ENCODE data around the gene SLC9A8. TPM values are rescaled to one million over a fixed set of nuclear protein-coding genes. Genes with fewer than 3 reads are reported as not detected.

Gene SLC9A8
- total RNA-seq, 1 donor from 2014 or later, result 6.2 TPM

DNA sequence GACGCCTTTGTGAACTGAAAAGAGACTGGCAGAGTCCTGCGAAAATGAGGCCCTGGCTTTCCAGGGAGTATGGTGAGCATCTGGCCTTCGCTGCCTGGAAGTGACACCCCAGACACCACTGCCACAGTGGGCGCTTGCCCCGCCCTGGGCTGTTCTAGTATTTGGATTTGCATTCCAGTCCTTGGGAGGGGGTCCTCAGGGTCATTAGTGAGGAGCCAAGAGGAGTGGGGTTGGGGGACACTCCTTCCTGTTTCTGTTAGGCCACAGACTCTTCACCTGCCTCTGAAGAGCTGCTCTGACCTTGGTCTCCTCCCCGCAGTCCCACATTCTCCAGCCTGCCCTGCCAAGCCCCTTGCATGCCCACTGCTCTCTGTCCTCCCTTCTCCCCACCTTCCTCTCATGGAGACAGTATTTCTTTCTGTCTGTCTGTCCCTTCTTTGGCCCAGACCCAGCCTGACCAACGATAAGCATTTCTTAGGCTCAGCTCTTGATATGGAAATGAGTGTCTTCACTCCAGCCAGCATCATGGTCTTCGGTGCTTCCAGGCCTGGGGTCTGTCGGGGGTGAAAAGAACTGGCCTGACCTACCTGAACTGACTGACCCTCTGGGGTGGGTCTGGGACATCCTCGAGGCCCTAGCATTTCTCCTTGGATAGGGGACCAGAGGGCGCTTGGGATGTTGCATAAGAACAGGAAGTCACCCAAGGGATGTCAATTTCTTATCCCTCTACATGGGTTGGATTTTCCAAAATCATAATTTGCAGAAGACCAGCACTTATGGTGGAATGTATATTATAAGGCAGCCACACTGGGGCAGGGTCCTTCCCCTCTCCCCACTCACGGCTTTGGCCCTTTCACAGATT lies 19.4 kb downstream of the SLC9A8 start:
- no peak for DNase-seq (ENCODE audit: low read depth)
- Mint-ChIP-seq H3K27me3 (ENCODE audit: low read depth, unreplicated experiment) (no peaks in the 10 kb centered on the region), H3K9me3 (ENCODE audit: unreplicated experiment) (no peaks in the 10 kb centered on the region), H3K27ac (ENCODE audit: unreplicated experiment) (no peak overlapping the region), H3K4me1 (ENCODE audit: low read depth, unreplicated experiment) (no peaks in the 10 kb centered on the region), H3K36me3 (ENCODE audit: low read depth, unreplicated experiment) (peaks cover 16% of the 10 kb centered on the region), H3K4me3 (ENCODE audit: unreplicated experiment) (no peak overlapping the region)
- H3K27ac ChIP-seq (ENCODE audit: low read depth, low read length), result no peak overlapping the region
- H3K4me2 ChIP-seq (ENCODE audit: low read length), result no peak overlapping the region
- H3K36me3 ChIP-seq (ENCODE audit: insufficient read depth, low read length), result peaks cover 3% of the 10 kb centered on the region
- no peak overlapping the region for H2AFZ ChIP-seq (ENCODE audit: low read depth, low read length)
- H3K79me2 ChIP-seq (ENCODE audit: insufficient read depth, low read length), result no peaks in the 10 kb centered on the region
- H3K4me1 ChIP-seq (ENCODE audit: insufficient read depth, low read length), result no peaks in the 10 kb centered on the region
- no peak for FAIRE-seq
- TF ChIP-seq, protein P1, sequence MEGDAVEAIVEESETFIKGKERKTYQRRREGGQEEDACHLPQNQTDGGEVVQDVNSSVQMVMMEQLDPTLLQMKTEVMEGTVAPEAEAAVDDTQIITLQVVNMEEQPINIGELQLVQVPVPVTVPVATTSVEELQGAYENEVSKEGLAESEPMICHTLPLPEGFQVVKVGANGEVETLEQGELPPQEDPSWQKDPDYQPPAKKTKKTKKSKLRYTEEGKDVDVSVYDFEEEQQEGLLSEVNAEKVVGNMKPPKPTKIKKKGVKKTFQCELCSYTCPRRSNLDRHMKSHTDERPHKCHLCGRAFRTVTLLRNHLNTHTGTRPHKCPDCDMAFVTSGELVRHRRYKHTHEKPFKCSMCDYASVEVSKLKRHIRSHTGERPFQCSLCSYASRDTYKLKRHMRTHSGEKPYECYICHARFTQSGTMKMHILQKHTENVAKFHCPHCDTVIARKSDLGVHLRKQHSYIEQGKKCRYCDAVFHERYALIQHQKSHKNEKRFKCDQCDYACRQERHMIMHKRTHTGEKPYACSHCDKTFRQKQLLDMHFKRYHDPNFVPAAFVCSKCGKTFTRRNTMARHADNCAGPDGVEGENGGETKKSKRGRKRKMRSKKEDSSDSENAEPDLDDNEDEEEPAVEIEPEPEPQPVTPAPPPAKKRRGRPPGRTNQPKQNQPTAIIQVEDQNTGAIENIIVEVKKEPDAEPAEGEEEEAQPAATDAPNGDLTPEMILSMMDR (IDR thresholded peaks at IDR 0.05; ENCODE audit: insufficient read depth, low read depth, low read length), result no peak
- TF ChIP-seq EZH2 (IDR thresholded peaks at IDR 0.05; ENCODE audit: insufficient read depth, low read length), result no peak
- no peaks in the 10 kb centered on the region for H4K20me1 ChIP-seq (ENCODE audit: insufficient read depth, low read length)
- no peaks in the 10 kb centered on the region for H3K9me3 ChIP-seq (ENCODE audit: insufficient read depth, low read depth, low read length)
- H3K27me3 ChIP-seq (ENCODE audit: insufficient read depth, low read length), result no peaks in the 10 kb centered on the region
- no peak overlapping the region for H3K9ac ChIP-seq (ENCODE audit: low read length)
- H3K4me3 ChIP-seq (ENCODE audit: insufficient read depth, low read depth, low read length), result no peak overlapping the region

DNA sequence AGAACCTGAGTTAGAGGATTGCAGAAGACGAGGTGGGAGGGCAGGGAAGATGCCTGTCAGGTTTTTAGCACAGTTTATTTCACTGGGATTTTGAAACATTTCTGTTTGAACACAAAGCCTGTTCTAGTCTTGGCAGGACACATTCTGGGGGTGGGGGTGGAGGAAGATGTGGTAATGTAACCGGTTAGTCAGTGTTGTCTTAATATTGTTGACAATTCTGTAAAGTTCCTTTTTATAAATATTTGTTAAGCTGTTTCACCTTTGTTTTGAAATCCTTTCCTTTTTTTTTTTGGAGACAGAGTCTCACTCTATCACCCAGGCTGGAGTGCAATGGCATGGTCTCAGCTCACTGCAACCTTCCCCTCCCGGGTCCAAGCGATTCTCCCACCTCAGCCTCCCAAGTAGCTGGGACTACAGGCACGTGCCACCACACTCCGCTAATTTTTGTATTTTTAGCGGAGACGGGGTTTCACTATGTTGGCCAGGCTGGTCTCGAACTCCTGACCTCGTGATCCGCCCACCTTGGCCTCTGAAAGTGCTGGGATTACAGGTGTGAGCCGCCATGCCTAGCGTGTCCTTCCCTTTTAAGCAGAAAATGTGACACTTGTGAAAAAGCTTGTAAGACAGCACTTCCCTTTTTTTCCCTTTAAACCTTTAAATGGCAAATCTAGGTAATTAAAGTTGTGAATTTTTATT lies 20.2 kb downstream of the SLC9A8 start:
- Mint-ChIP-seq H3K36me3 (ENCODE audit: low read depth, unreplicated experiment) (peaks cover 16% of the 10 kb centered on the region), H3K9me3 (ENCODE audit: unreplicated experiment) (no peaks in the 10 kb centered on the region), H3K4me1 (ENCODE audit: low read depth, unreplicated experiment) (no peaks in the 10 kb centered on the region), H3K27me3 (ENCODE audit: low read depth, unreplicated experiment) (no peaks in the 10 kb centered on the region), H3K4me3 (ENCODE audit: unreplicated experiment) (no peak overlapping the region), H3K27ac (ENCODE audit: unreplicated experiment) (no peak overlapping the region)
- FAIRE-seq, result no peak
- Histone ChIP-seq H3K27me3 (ENCODE audit: insufficient read depth, low read length) (no peaks in the 10 kb centered on the region), H3K79me2 (ENCODE audit: insufficient read depth, low read length) (no peaks in the 10 kb centered on the region), H3K36me3 (ENCODE audit: insufficient read depth, low read length) (no peaks in the 10 kb centered on the region), H4K20me1 (ENCODE audit: insufficient read depth, low read length) (no peaks in the 10 kb centered on the region), H3K27ac (ENCODE audit: low read depth, low read length) (no peak overlapping the region), H3K4me3 (ENCODE audit: insufficient read depth, low read depth, low read length) (no peak overlapping the region), H3K4me1 (ENCODE audit: insufficient read depth, low read length) (no peaks in the 10 kb centered on the region), H2AFZ (ENCODE audit: low read depth, low read length) (no peak overlapping the region), H3K4me2 (ENCODE audit: low read length) (no peak overlapping the region), H3K9me3 (ENCODE audit: insufficient read depth, low read depth, low read length) (no peaks in the 10 kb centered on the region), H3K9ac (ENCODE audit: low read length) (no peak overlapping the region)
- TF ChIP-seq EZH2 (IDR thresholded peaks at IDR 0.05; ENCODE audit: insufficient read depth, low read length), result no peak
- TF ChIP-seq, protein P1 (IDR thresholded peaks at IDR 0.05; ENCODE audit: insufficient read depth, low read depth, low read length), result no peak
- DNase-seq (ENCODE audit: low read depth), result no peak

Measured in astrocyte (in vitro differentiated cells and primary cell).